ENCODE measurements around the gene ZNF70.

Gene ZNF70

DNA sequence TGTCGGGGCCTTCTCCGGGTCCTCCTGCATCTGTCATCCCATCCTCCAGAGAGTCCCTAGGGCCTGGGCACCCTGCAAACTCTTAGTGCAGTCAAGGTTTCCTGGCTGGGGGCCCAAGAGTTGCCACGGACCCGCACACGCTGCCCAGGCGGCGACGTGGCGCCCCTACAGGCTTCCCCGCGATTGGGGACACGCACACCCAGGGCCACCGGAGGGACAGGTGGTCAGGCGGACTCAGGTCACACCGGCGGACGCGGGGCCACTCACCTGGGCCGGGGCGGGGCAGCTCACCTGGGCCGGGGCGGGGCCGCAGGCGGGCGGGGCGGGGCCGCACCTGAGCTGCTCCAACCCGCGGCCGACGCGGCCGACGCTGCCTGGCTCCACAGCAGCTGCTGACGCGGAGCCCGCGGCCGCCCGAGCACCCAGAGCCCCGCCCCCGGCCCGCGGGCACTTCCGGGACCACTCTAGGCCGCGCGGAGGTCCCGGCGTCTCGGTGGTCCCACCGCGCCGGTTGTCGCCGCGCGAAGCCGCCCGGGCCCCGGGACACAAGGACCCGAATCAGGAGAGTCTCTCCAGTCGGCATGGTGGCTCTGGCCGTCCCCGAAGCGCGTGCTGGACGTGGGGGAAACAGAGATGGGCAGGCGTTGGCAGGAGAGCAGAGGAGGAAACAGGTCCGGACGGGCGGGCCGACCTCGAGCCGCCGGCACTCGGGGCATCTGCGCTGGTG is at the start of gene ZNF70:
Gene ZNF70 (minus strand): TSS at position 399 of the 727 bp plus-strand sequence. CDS start 5,972 bp downstream, outside the sequence.
- DNase-seq (ENCODE audit: low spot score): peak; percentile 85

- DNase-seq (ENCODE audit: low spot score): no peak
Measured at GRCh38 chr22:23796461-23796860, 45.5 kb upstream of the ZNF70 start.

DNA sequence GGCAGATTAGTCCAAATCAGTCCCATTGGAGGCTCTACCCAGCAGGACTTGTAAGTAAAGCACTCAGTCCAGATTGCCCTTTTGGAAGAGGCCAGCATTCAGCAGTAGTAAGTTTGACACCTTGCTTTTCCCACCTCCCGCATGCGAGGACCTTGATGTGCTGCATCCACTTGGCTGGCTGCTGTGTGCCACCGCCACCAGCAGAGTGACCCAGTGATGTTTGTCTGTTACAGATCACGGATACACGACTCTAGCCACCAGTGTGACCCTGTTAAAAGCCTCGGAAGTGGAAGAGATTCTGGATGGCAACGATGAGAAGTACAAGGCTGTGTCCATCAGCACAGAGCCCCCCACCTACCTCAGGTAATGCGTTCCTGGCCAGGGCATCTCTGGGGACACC is 42.4 kb upstream of the ZNF70 start:
- DNase-seq (ENCODE audit: low spot score): no peak

- DNase-seq (ENCODE audit: low spot score): no peak
Measured at GRCh38 chr22:23791738-23792645, 41.1 kb upstream of the ZNF70 start.

DNA sequence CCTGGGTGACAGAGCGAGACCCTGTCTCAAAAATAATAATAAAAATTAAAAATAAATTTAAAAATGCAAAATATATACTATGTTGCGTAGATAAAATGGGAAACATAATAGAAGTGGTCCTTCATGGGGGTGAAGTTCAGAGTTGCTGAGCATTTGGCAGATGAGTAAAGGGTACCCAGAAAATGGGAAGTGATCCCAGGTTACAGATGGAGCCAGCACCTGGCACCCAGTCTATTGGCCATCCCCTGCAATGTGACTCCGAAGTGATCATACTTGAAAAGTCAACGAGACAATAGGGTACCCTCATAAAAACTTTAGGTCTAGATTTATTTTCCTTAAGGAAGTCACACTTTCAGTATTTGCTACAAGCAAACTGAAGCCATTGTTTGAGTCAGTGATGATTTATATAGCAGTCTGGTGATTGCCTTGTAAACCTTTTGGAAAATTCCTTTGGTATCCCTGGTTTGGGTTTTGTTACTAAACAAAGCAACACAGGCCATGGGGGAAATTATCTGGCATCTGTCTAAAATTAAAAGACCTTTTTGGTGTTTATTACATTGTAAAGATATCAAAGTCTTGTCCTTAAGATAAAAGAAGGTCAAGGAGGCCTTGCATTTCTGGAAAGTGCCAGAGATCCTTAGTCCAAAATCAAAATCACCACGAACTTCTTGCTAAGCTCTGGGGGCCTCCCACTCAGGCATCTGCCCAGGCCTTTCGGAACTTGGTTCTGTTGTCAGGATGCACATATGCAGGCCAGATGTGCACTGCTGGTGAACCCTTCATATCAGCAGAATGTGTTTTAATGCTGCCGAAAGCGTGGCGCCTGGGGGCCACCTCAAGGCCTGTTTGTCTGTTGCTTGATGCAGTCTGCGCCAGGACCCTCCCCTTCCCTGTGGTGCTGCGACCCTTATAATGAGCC is 40.2 kb upstream of the ZNF70 start:
- no peak for DNase-seq (ENCODE audit: low spot score)

DNA sequence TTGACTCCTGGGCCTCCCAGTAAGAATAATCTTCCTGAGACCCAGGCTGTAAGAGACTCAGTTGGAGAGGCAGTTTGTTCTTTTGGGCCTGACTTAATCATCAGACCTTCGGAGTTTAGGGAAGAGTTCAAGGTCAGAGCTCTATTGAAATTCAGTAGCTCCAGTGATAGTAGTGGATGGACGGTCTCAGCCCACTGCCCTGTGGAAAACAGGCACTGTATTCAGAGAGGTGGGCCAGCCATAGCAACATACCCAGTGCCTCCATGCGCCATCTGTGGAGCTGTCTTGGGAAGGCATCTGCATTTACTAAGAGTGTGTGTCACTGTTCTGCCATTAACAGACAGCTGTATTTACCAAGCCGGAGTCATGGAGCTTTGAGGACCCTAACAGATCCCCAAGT is 38.7 kb upstream of the ZNF70 start:
- no peak for DNase-seq (ENCODE audit: low spot score)

DNA sequence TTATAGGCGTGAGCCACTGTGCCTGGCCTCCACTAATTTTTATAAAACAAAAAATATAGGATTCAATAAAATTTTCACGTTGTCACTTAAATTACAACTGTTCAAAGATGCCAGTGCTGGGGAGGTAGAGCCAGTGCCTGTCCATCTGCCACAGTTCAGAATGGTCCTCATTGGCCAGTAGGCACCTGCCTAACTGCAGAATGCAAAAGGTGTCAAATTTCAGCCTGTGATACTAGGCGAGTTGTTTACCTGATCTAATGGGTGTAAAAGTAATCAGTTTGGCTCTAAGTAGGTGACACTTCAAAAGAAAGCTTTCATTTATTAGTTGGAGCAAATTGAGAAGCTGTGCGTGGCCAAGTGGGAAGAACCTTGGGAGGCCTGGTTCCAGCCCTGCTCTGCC is 38.2 kb upstream of the ZNF70 start:
- no peak for DNase-seq (ENCODE audit: low spot score)

- no peak for DNase-seq (ENCODE audit: low spot score)
Measured at GRCh38 chr22:23787910-23788309, 37.0 kb upstream of the ZNF70 start.

DNA sequence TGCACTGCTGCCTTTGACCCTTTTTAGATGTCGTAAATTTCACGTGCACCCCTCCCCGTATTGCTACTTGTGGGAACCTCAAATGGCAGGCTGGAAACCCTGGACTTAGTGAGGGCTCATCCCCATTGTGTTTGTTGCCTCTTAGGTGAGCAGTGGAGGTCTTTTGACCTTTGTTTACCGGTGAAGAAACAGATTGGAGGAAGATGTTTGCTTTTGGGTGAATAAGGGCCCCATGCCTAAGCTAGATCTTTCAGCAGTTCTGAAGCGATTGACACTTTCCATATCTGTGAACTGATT is 36.6 kb upstream of the ZNF70 start:
- no peak for DNase-seq (ENCODE audit: low spot score)

DNA sequence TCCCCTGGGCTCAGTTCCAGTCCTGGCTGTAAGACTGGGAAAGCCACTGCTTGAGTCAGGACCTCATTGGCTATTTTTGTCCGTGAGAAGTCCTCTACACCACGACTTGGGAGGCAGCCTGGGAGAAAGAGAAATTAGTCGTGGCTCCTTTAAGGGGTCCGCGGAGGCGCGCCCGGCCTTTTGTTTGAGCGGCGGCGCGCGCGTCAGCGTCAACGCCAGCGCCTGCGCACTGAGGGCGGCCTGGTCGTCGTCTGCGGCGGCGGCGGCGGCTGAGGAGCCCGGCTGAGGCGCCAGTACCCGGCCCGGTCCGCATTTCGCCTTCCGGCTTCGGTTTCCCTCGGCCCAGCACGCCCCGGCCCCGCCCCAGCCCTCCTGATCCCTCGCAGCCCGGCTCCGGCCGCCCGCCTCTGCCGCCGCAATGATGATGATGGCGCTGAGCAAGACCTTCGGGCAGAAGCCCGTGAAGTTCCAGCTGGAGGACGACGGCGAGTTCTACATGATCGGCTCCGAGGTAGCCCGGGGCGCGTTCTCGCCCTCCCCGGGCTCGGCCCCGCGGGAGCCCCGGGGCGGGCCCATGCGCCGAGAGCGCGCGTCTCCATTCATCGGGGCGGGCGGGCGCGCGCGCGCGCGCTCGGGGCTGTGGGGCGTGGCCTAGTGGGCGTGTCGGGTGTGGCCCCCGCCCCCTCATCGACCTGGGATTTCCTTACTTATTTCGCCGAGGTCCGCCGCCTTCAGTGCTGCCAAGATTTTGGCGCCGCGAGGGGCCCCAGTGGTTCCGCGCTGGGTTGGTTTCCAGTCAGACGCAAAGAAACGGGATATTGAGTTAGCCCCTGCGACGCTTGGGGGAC is 36.1 kb upstream of the ZNF70 start, which contains the start of gene SMARCB1:
Gene SMARCB1 (plus strand): TSS at position 215 of the 848 bp plus-strand sequence. CDS start 204 bp downstream, at position 419.
- DNase-seq (ENCODE audit: low spot score): peak; percentile 97

DNA sequence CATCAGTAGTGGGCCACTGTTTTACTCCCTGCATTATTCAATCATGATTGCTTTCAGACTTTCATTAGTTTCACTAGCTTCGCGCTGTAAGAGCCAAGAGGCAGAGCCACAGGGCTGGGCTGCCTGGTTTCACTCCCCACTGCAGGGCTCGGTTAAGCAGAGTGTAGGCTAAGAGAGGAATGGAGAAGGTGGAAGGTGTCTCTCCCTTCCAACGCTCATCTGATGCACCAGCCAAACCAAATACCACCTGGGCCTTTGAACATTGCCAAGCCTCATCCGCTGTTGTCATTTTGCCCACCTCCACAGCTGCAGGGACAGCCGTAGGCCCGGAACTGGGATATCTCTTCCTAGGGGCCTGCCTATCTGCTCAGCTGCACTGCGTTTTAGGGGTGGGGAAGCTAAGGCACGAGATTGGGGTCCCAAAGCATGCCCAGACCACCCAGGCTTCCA is 35.4 kb upstream of the ZNF70 start:
- DNase-seq (ENCODE audit: low spot score): no peak

GRCh38 chr22:23784215-23784732 is 33.4 kb upstream of the ZNF70 start:
- peak; percentile 75 for DNase-seq (ENCODE audit: low spot score)

DNA sequence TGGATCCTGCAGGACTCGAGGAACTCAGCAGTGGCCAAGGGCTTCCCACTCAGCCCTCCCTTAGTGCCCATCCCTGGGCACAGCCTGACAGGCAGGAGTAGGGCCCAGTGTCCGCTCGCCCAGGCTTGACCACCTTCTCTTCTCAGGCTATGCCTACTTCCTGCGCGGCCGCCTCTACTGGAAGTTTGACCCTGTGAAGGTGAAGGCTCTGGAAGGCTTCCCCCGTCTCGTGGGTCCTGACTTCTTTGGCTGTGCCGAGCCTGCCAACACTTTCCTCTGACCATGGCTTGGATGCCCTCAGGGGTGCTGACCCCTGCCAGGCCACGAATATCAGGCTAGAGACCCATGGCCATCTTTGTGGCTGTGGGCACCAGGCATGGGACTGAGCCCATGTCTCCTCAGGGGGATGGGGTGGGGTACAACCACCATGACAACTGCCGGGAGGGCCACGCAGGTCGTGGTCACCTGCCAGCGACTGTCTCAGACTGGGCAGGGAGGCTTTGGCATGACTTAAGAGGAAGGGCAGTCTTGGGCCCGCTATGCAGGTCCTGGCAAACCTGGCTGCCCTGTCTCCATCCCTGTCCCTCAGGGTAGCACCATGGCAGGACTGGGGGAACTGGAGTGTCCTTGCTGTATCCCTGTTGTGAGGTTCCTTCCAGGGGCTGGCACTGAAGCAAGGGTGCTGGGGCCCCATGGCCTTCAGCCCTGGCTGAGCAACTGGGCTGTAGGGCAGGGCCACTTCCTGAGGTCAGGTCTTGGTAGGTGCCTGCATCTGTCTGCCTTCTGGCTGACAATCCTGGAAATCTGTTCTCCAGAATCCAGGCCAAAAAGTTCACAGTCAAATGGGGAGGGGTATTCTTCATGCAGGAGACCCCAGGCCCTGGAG is 32.6 kb upstream of the ZNF70 start:
- DNase-seq (ENCODE audit: low spot score): no peak

DNA sequence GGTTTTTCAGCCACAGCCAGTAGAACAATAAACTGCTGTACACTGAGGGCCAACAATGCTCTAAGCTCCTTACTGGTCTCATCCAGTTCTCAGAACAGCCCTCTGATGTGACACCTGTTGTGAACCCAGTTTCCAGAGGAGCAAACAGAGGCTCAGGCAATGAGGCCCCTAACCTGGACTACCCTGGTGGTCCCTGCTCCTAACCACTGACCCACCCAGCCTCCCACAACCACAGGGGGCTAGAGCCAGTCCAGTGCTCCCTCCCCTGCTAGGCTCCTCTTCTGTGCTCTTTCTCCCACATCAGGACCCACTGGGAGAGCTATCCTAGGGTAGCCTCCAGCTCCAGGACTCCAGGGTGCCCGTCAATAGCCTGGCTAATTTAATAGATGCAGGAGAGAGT is 31.8 kb upstream of the ZNF70 start:
- no peak for DNase-seq (ENCODE audit: low spot score)

DNA sequence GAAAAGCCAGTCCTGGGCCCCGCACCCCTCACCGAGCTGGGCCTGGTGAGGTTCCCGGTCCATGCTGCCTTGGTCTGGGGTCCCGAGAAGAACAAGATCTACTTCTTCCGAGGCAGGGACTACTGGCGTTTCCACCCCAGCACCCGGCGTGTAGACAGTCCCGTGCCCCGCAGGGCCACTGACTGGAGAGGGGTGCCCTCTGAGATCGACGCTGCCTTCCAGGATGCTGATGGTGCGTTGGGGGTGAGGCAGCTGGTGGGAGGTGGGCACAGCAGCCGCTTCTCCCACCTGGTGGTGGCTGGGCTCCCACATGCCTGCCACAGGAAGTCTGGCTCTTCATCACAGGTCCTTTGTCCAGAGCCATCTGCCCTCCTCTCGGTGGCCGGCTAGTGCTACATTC is 31.3 kb upstream of the ZNF70 start:
- no peak for DNase-seq (ENCODE audit: low spot score)

DNA sequence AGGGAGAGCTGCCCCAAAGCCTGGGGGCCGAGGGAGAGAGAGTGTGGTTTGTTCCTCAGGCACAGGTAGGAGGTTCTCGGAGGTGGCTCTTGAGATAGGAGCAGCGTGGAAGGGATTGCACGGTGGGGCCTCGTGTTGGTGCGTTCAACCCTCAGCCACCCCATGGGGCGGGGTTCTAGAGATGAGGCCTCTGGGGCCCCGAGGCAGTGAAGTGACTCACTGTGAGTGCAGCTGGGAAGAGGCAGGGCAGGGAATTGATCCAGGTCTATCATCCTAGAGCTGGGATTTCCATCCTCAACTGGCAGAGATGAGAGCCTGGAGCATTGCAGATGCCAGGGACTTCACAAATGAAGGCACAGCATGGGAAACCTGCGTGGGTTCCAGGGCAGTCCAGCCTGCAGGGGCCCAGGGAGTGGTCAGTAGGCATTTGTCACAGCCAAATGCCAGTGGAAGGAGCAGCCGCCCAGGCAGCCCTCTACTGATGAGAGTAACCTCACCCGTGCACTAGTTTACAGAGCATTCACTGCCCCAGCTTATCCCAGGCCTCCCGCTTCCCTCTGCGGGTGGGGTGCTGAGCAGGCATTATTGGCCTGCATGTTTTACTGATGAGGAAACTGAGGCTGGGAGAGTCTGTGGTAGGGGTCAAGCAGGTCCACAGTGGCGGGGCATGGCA is 30.7 kb upstream of the ZNF70 start:
- DNase-seq (ENCODE audit: low spot score): no peak

DNA sequence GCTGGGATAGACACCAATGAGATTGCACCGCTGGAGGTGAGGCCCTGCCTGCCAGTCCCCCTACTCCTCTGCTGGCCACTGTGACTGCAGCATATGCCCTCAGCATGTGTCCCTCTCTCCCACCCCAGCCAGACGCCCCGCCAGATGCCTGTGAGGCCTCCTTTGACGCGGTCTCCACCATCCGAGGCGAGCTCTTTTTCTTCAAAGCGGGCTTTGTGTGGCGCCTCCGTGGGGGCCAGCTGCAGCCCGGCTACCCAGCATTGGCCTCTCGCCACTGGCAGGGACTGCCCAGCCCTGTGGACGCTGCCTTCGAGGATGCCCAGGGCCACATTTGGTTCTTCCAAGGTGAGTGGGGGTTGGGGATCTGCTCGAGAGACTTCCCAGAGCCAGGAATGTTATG is 30.2 kb upstream of the ZNF70 start:
- no peak for DNase-seq (ENCODE audit: low spot score)

DNA sequence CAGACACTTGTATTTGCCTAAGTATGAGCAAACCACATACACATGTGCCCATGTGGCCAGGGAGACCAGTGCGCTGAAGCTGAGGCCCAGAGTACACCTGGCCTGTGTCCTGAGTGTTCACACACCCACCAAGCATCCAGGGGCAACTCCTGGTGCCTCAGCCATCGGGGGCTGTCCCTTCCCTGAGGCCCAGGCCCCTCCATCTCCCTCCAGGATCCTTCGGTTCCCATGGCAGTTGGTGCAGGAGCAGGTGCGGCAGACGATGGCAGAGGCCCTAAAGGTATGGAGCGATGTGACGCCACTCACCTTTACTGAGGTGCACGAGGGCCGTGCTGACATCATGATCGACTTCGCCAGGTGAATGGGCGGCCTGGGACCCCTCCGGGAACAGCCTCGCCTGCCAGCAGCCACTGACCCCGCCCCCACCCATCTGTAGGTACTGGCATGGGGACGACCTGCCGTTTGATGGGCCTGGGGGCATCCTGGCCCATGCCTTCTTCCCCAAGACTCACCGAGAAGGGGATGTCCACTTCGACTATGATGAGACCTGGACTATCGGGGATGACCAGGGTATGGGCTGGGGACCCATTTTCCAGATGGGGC is 29.3 kb upstream of the ZNF70 start:
- no peak for DNase-seq (ENCODE audit: low spot score)

DNA sequence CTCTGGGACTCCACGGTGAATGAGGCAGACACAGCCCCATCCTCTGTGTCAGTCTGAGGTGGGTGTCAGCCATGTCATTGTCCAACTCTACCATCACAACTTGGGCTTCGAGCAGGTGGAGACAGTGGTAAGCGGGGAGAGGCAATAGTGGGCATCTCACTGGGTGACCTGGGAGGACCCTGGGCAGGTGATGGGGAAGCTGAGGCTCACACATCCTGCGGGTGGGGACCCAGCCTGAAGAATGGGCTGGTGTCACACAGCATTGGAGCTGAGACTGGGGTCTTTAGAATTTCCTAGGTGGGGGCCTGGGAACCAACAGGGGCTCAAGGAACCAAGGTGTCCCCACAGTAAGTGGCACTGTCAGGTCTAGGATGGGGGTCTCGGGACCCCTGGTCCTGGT is 28.8 kb upstream of the ZNF70 start:
- no peak for DNase-seq (ENCODE audit: low spot score)

Measured in HuH-7.5 (cell line).